ENCODE data around the gene MST1R.
"Not testable (repeated sequence)": the region's sequence is repeated elsewhere in the genome, so short reads cannot be mapped to it uniquely, and the experiment has no call there.

Gene MST1R

DNA sequence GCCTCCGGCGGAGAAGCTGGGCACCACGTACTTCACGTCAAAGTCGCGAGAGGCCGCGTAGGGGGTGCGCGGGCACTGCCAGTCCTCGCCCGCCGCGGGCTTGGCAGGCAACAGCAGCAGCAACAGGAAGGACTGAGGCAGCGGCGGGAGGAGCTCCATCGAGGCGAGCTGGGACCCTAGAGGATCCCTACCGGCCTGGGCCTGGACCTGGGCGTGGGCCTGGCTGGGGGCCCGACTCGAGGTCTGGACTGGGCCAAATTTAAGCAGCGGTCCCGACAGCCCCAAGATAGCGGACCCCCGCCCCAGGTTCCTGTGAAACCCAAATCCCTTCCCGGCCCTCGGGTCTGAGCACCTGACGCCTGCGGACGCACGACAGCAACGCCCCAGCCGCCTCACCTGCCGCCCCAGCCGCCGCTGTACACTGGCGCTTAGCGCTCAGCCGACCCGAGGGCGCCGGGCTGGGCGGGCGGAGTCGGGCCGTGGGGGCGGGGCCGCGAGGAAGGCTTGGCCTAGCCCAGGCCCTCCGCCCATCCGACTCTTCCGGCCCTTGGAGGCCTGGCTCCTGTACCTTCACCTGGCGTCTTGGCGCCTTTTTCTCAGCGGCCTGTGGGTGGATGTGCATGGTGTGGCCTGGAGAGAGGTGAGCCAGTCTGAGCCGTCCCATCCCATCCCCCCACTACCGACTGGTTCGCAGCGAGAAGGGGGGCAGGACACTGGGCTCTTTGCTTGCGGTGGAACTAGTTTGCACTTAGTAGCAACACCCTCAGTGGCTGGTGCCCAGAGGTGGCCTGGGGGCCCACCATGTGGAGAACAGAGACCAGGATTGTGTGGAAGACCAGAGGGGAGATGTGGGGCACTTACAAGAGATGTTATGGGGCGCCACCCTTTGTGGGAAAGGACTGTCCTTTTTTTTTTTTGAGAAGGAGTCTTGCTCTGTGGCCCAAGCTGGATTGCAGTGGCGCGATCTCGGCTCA, at the start of gene MST1R:
Gene MST1R (minus strand): TSS at position 423 of the 974 bp plus-strand sequence. CDS start 264 bp downstream, at position 159.
- peak; percentile 29 for DNase-seq (ENCODE audit: low read depth)

DNA sequence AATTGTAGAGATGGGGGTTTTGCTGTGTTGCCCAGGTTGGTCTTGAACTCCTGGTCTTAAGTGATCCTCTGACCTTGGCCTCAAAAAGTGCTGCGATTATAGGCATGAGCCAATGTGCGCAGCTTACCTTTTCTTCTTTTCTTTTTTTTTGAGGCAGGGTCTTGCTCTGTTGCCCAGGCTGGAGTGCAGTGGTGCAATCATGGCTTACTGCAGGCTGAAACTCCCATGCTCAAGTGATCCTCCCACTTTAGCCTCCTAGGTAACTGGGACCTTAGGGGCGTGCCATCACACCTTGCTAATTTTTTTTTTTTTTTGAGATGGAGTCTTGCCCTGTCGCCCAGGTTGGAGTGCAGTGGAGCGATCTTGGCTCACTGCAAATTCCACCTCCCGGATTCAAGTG, 49.3 kb upstream of the MST1R start:
- DNase-seq (ENCODE audit: low read depth) = no peak

DNA sequence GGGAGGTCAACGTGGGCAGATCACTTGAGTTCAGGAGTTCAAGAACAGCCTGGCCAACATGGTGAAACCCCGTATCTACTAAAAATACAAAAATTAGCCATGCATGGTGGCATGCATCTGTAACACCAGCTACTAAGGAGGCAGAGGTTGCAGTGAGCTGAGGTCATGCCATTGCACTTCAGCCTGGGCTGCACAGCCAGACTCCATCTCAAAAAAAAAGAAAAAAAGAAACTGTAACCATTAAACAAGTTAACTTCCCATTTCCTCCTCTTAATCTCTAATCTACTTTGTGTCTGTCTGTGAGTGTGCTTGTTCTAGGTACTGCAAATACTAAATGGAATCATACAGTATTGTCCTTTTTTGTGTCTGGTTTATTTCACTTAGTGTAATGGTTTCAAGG, 39.0 kb upstream of the MST1R start:
- DNase-seq (ENCODE audit: low read depth) = no peak

DNA sequence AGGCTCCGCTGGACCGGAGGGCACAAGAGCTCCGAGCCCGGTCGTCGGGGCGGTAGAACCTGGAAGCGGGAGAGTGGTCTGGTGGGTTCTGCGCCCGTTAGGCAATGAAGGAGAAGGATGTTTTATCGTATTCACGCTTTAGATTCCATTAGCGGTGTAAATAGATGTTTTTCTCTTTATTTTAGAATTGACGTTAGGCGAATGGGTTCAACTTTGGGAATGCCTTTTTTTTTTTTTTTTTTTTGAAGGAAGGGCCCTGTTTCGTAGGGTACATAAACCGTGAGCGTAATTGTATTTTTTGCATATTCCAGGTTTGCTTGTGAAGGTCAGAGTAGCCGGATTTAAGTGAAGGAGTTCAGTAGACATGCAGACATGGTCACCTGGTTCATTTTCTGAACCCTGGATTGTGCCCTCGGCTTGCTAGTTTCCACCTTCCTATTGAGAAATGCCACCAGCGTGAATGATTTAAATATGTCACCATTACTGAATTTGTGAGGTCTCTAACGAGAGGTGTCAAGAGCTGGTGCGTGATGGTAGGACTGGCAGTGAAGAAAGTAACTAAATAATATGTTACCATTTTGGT, 37.1 kb upstream of the MST1R start:
- no peak for DNase-seq (ENCODE audit: low read depth)

DNA sequence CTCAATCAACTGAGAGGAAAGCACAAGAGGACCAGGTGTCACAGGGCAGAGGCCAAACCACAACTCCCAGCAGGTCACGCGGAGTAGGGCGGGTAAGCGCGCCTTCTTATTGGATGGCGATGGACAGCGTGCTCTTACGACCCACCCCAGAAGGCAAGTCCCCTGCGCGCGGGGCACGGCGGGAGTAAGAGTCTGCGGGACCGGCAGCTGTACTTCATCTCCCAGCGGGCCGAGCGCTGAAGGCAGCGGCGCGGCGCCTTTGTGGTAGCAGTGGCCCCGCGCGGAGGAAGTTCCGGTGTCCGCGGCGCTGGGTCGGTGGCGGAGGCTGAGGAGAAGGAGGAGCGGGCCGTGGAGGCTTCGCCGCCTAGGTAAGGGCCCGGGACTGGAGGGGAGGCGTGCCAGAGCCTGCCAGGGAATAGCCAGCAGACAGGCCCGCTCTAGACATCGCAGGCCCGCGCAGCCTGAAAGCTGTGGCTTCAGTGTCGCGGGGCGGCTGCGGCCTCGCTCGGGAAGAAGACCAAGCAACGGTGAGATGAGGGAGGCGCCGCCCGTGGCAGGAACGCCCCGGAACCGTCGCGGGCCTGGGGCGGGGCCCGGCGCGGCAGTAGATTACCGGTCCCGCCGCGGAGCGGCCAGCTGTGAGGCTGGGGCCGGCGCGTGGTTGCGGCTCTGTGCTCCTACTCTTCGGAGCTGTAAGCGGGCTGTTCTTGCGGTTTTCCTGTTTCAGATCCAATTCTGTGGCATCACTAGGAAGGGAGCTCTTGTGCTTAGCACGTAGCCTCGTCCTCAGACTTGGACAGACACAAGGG, 36.4 kb upstream of the MST1R start, which contains the start of gene RBM6:
Gene RBM6 (plus strand): TSS at position 293 of the 809 bp plus-strand sequence. CDS start 22,492 bp downstream, outside the sequence.
- DNase-seq (ENCODE audit: low read depth) = peak; percentile 99

DNA sequence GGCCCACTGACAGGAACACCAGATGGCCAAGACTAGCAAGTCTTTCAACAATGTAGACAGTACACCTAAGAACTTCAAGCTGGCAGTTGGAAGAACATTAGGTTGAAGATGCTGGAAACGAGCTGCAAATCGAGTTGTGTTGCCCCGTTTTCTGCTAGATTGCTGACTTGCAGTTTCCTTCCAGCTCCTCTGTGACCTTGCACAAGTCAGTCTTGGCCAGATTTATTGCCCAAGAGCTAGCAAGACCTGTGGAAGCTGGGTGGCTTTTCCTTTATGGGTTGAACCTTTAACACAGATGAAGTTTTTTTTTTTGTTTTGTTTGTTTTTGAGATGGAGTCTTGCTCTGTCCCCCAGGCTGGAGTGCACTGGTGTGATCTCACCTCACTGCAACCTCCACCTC, 33.4 kb upstream of the MST1R start:
- no peak for DNase-seq (ENCODE audit: low read depth)

DNA sequence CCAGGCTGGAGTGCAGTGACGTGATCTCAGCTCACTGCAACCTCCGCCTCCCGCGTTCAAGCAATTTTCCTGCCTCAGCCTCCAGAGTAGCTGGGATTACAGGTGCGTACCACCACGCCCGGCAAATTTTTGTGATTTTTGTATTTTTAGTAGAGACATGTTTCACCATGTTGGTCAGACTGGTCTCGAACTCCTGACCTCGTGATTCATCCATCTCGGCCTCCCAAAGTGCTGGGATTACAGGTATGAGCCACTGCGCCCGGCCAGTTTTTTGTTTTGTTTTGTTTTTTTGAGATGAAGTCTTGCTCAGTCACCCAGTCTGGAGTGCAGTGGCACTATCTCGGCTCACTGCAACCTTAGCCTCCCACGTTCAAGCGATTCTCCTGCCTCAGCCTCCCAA, 28.6 kb upstream of the MST1R start:
- not testable (repeated sequence) for DNase-seq (ENCODE audit: low read depth)

DNA sequence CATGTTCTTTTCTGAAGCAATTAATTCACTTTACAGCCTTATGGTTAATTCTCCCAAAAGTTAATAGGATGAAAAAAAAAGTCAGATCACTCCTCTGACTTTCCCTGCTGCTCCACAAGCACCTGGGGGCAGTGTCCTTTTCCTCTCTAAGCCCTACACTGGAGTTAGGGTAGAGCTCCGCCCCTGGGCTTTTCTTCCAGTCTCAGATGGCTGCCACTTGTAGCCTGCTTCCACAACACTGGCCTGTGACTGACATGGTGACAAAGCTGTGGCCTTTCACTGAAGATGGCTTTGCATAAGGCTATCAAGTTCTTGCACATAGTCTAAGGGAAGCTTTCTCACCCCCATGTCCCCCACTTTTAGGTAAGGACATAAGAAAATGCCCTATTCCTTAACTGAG, 27.2 kb upstream of the MST1R start:
- DNase-seq (ENCODE audit: low read depth) = no peak

DNA sequence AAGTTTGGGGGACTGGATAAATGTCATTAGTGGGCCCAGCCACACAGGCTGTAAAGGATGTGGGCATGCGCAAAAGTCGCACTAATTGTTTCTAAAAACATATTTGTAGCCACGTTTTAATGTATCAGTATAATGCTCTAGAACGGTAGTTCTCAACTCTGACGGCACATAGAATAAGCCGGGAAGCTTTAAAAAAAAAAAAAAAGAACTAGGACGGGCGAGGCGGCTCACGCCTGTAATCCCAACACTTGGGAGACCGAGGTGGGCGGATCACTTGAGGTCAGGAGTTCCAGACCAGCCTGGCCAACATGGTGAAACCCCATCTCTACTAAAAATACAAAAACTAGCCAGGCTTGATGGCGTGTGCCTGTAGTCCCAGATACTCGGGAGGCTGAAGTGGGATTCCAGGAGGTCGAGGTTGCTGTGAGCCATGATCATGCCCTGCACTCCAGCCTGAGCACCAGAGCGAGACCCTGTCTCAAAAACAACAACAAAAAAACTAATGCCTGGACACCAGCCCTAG, 26.6 kb upstream of the MST1R start:
- no peak for DNase-seq (ENCODE audit: low read depth)

DNA sequence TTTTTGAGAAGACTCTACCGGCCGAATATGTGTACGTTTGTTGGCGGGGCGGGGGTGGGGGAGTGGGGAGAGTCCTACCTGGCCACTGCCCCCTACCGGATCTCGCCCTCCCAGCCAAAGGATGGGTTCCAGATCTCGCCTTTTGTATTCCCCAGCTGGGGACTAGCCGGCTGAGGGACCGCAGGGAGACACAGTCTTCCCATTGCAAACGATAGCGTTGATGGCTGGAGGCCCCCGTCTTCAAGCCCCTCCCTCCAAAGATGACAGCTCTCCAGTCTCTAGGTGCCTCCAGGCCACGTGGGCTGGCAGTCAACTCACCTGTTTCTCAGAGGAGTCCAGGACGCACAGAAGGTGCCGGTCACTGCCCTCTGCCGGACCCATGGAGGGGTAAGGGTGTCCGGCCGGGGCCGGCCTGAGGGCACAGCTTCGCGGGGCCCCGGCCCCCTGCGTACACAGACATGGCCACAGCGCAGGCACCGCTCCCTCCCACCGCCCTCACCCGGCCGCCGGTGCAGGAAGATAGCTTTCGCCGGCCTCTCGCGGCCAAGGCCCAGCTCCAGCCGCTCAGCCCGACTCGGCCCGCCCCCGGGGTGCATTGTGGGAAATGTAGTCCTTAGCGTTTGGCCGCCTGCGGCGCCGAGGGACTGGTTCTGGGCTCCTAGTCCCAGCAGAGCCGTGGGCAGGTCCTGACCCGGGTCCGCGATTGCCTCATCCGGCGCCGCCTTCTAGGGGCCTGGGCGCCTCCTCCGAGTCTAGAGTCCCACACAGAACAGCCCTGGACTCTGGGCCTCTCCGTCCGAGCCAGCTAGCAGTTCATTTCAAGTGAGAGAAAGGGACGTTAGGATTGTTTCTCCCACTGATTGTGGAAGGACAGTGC, 25.9 kb upstream of the MST1R start, which contains the start of gene MON1A:
Gene MON1A (minus strand): TSS at position 521 of the 877 bp plus-strand sequence. CDS start 16,465 bp downstream, outside the sequence.
- peak; percentile 88 for DNase-seq (ENCODE audit: low read depth)

DNA sequence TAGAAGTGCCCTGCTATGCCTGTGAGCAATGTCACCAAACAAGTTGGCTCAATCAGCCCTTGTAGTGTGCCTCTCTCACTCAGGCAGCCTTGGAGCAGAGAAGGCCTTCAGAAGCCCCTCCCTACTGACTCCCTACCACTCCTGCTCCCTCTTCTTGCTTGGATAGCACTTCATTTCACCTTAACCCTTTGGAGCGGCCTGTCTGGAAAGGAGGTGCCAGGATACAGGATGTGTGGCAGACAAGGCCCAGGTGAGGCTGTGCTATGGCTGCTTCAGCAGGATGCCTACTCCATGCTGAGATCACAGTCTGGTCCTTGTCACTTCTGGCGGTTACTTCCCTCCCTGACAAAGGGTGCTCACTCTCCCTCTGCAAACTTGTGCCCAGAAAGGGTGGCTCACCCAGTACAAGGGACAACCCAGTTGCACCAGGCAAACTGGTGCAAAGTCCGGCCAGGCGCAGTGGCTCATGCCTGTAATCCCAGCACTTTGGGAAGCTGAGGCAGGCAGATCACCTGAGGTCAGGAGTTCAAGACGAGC, 24.9 kb upstream of the MST1R start:
- no peak for DNase-seq (ENCODE audit: low read depth)

DNA sequence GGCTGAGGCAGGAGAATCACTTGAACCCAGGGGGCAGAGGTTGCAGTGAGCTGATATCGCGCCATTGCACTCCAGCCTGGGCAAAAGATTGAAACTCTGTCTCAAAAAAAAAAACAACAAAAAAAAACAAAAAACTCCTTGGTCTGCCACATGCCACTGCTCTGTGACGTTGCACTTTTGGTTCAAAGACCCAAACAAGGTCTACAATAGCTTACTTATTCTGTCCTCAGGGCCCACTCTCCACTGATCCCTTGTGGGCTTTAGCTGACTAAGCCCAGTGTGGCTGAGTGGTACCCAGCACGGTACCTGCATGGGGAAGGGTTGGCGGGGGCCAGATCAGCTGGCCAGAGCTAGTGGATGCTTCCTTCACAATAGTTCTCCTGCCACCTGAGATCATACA, 24.1 kb upstream of the MST1R start:
- DNase-seq (ENCODE audit: low read depth) = no peak

DNA sequence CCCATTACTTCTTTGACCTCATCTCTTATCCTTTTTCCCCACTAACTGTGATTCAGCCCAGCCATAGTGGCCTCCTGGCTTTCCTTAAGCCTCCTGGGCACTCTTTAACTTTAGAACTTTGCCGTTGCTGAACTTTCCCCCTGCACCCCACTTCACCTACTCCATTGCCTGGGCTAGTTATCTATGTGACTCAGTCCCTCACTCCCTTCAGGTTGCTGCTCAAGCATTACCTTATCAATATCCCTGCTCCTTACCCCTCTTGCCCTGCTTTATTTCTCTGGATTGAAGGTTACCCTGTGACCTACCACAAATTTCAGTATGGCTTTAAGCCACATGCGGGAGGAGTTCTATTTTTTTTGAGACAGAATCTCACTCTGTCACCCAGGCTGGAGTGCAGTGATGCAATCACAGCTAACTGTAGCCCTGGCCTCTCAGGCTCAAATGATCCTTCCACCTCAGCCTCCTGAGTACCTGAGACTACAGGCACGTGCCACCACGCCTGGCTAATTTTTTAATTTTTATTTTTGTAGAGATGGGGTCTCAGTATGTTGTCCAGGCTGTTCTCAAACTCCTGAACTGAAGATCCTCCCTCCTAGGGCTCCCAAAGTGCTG, 22.6 kb upstream of the MST1R start:
- DNase-seq (ENCODE audit: low read depth) = no peak

DNA sequence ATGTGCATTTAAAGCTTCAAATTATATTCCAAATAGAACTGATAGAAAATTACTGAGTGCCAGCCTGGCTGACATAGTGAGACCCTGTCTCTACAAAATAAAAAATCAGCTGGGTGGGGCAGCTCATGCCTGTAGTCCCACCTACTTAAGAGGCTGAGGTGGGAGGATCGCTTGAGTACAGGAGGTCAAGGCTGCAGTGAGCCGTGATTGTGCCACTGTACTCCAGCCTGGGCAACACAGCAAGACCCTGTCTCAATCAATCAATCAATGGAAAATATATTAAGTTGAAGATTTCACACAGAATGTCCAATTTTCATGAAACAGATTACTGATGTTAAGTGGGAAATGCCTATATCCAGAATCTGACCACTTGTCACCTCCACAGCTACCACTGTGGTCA, 21.8 kb upstream of the MST1R start:
- no peak for DNase-seq (ENCODE audit: low read depth)

DNA sequence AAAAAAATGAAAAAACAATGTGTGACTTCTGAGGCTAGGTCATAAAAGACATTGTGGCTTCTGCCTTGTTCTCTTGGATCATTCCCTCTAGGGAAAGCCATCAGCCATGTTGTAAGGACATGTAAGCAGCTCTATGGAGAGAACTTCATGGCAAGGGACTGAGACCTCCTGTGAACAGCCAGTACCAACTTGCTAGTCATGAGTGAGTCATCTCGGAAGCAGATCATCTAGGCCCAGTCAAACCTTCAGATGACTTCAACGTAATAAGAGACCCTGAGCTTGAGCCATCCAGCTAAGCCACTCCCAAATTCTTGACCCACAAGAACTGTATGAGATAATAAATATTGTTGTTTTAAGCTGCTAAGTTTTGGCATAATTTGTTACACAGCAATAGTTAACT, 21.0 kb upstream of the MST1R start:
- DNase-seq (ENCODE audit: low read depth) = peak; percentile 97

DNA sequence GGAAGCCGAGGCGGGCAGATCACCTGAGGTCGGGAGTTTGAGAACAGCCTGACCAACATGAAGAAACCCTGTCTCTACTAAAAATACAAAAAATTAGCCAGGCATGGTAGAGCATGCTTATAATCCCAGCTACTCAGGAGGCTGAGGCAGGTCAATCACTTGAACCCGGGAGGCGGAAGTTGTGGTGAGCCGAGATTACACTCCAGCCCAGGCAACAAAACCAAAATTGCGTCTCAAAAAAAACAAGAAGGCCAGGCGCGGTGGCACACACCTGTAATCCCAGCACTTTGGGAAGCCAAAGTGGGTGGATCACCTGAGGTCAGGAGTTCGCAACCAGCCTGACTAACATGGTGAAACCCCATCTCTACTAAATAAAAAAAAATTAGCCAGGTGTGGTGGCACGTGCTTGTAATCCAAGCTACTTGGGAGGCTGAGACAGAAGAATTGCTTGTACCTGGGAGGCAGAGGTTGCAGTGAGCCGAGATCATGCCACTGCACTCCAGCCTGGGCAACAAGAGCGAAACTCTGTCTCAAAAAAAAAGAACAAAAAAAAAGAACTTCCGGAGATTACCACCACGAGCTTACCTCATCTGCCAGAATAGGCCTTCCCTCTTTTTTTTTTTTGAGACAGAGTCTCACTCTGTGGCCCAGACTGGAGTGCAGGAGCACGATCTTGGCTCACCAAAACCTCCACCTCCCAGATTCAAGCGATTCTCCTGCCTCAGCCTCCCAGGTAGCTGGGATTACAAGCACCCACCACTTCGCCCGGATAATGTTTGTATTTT, 14.3 kb upstream of the MST1R start:
- not testable (repeated sequence) for DNase-seq (ENCODE audit: low read depth)

DNA sequence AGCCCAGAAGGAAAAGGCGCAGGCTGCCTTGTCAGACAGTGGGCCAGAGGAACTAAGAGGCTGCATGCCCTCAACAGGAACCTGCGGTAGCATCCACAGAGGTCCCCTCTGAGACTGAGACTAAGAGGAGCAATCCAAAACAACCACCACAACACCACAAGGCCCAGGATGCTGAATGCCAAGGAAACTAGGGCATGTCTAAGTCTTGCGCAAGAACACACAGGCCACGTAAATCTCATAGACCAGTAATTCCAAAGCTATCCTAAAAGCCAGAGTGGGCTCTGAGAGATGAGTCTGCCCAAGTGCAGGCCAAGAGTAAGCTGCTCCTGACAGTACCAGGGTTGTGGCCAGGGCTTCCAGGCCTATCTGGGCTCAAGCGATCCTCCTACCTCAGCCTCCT, 13.0 kb upstream of the MST1R start:
- peak; percentile 66 for DNase-seq (ENCODE audit: low read depth)

DNA sequence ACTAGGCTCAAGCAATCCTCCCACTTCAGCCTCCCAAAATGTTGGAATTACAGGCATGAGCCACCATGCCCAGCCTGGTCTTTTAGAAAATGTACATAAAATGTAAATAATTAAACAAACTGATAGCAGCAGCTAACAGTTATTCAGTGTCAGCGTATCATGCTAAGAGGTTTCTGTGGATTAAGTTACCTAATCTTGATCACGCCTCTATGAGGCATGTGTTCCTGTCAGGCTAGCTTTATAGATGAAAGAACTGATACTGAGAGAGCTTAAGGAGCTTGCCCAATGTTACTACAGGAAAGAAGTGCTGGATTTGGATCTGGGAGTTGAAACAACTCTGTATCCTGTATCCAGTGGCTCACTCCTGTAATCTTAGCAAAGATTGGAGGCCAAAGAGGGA, 11.2 kb upstream of the MST1R start:
- DNase-seq (ENCODE audit: low read depth) = peak; percentile 49

DNA sequence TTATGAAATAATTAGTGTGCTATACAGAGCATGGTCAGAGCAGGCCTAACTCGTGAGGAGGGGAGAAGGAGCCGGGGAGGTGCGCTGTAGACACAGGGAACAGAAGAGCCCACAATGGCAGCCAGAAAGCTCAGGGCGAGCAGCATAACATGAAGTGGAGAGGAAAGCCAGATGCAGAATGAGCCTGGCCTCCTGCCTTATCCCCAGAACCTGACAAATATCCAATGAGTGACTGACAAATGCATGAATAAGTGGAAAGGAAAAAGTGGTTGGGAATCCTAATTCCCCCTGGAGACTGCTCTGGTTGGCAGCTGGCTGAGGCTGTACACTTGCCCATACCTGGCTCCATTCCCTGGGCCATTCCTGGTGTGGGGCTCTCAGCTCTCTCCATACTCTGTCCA, 9.2 kb upstream of the MST1R start:
- no peak for DNase-seq (ENCODE audit: low read depth)

Data from iris pigment epithelial cell (primary cell).